Progenitor cell of endocrine pancreas (in vitro differentiated cells): Measurements from ENCODE around the gene CDC25B. TPM values are rescaled to one million over a fixed set of nuclear protein-coding genes. Genes with fewer than 3 reads are reported as not detected.
A peak's percentile ranks its signal among the peaks of the same experiment; 100 is the strongest.

Experiments used
- DNase-seq: peaks from one replicate; pipeline ENCODE4 v3.0.0; 2021; ENCODE audit warnings: low spot score; ENCODE audit not compliant: unreplicated experiment
- H3K27ac Mint-ChIP-seq: 2 replicates; pipeline ENCODE4 v1.8.0; 2021; ENCODE audit warnings: mild to moderate bottlenecking, moderate library complexity, mixed read lengths
- H3K27me3 Mint-ChIP-seq: 2 replicates; pipeline ENCODE4 v1.8.0; 2021; ENCODE audit warnings: mixed read lengths
- H3K36me3 Mint-ChIP-seq: 2 replicates; pipeline ENCODE4 v1.8.0; 2022; ENCODE audit warnings: mixed read lengths; ENCODE audit not compliant: insufficient read depth
- H3K4me1 Mint-ChIP-seq: 2 replicates; pipeline ENCODE4 v1.8.0; 2021; ENCODE audit warnings: low read depth, mixed read lengths
- H3K4me3 Mint-ChIP-seq: 2 replicates; pipeline ENCODE4 v1.8.0; 2021; ENCODE audit warnings: low read depth, mild to moderate bottlenecking, moderate library complexity, mixed read lengths
- H3K9me3 Mint-ChIP-seq: 2 replicates; pipeline ENCODE4 v1.8.0; 2021; ENCODE audit warnings: low read depth, mixed read lengths
- total RNA-seq: library from RNA; stranded (reverse); gene quantifications from 2 replicates; pipeline ENCODE4 v1.2.1, GENCODE V29; 2021
- TF ChIP-seq, protein P1 (sequence below): fragments of 200-600 bp; sonication (generic); IDR thresholded peaks from one replicate; pipeline ENCODE4 v1.5.0; 2021; ENCODE audit warnings: antibody characterized with exemption, mild to moderate bottlenecking; ENCODE audit not compliant: unreplicated experiment

CDC25B gene
- total RNA-seq, 1 donor from 2014 or later, result 36.7 TPM

DNA sequence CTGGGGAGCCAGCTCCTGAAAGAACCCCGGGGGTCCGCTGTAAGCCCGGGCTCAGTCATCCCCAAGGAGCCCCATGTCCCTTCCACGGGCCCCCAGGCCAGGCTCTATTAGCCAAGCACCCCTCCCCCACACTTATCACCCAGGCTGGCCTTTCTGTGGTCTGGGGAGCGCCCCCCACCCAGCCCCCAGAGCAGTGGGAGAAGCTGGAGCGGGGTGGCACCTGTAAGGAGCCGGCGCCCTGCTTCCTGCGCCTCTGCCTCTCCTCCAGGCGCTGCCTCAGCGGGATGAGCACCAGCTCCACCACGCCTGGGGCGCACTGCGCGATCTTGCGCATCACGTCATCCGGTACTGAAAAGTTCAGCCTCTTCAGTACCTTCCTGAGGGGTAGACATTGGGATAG is 17.1 kb upstream of the CDC25B start:
- Mint-ChIP-seq H3K4me3 (no peak overlapping the region), H3K4me1 (peaks cover 19% of the 10 kb centered on the region), H3K9me3 (no peaks in the 10 kb centered on the region), H3K27me3 (peaks cover 32% of the 10 kb centered on the region), H3K27ac (no peak overlapping the region), H3K36me3 (peaks cover 1% of the 10 kb centered on the region)
- no peak for DNase-seq
- TF ChIP-seq, protein P1, sequence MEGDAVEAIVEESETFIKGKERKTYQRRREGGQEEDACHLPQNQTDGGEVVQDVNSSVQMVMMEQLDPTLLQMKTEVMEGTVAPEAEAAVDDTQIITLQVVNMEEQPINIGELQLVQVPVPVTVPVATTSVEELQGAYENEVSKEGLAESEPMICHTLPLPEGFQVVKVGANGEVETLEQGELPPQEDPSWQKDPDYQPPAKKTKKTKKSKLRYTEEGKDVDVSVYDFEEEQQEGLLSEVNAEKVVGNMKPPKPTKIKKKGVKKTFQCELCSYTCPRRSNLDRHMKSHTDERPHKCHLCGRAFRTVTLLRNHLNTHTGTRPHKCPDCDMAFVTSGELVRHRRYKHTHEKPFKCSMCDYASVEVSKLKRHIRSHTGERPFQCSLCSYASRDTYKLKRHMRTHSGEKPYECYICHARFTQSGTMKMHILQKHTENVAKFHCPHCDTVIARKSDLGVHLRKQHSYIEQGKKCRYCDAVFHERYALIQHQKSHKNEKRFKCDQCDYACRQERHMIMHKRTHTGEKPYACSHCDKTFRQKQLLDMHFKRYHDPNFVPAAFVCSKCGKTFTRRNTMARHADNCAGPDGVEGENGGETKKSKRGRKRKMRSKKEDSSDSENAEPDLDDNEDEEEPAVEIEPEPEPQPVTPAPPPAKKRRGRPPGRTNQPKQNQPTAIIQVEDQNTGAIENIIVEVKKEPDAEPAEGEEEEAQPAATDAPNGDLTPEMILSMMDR, result no peak

GRCh38 chr20:3781153-3781910 is 14.8 kb upstream of the CDC25B start, which contains the start of gene SPEF1:
Gene SPEF1 (minus strand): TSS chr20:3781448. CDS start chr20:3781287, 161 bp downstream.
- Mint-ChIP-seq H3K4me3 (peak within 1 kb of the TSS; percentile 72), H3K27ac (peak within 1 kb of the TSS; percentile 26)
- DNase-seq, result peak; percentile 44

GRCh38 chr20:3782597-3782996 is 13.5 kb upstream of the CDC25B start:
- H3K4me3 Mint-ChIP-seq, result no peak overlapping the region
- peaks cover 22% of the 10 kb centered on the region for H3K4me1 Mint-ChIP-seq
- TF ChIP-seq, protein P1, result no peak
- DNase-seq, result no peak
- H3K36me3 Mint-ChIP-seq, result peaks cover 4% of the 10 kb centered on the region
- H3K27me3 Mint-ChIP-seq, result peaks cover 13% of the 10 kb centered on the region
- H3K9me3 Mint-ChIP-seq, result no peaks in the 10 kb centered on the region
- peak overlapping the region; percentile 62 for H3K27ac Mint-ChIP-seq

More at GRCh38 chr20:3781153-3781910, 14.8 kb upstream of the CDC25B start, which contains the start of gene SPEF1:
- peaks cover 4% of the 10 kb centered on the region for H3K36me3 Mint-ChIP-seq
- H3K9me3 Mint-ChIP-seq, result no peaks in the 10 kb centered on the region
- H3K27me3 Mint-ChIP-seq, result peaks cover 18% of the 10 kb centered on the region
- peaks cover 22% of the 10 kb centered on the region for H3K4me1 Mint-ChIP-seq
- TF ChIP-seq, protein P1, result no peak

DNA sequence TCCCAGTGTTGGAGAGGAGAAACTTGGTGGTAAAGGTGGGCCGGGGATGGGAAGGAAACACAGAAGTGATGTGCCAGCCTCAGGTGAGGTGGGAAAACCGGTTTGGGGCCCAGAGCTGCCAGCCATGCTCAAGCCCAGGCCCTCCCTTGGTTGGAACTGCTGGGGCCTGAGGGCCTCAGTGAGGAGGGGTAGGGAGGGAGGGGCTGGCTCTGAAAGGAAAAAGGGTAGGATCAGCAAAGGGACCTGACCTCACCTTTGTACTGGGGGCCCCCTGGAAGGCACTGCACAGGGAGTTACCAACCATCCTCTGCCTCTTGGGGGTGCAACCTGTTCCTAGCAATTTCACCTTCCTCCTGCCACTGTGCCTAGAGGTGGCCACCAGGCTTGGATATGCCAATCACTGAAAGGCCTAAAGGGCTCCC is 13.0 kb upstream of the CDC25B start:
- TF ChIP-seq, protein P1, result no peak
- peaks cover 13% of the 10 kb centered on the region for H3K27me3 Mint-ChIP-seq
- peak overlapping the region; percentile 62 for H3K27ac Mint-ChIP-seq
- H3K4me3 Mint-ChIP-seq, result no peak overlapping the region
- peaks cover 4% of the 10 kb centered on the region for H3K36me3 Mint-ChIP-seq
- no peak for DNase-seq
- no peaks in the 10 kb centered on the region for H3K9me3 Mint-ChIP-seq
- H3K4me1 Mint-ChIP-seq, result peaks cover 22% of the 10 kb centered on the region

DNA sequence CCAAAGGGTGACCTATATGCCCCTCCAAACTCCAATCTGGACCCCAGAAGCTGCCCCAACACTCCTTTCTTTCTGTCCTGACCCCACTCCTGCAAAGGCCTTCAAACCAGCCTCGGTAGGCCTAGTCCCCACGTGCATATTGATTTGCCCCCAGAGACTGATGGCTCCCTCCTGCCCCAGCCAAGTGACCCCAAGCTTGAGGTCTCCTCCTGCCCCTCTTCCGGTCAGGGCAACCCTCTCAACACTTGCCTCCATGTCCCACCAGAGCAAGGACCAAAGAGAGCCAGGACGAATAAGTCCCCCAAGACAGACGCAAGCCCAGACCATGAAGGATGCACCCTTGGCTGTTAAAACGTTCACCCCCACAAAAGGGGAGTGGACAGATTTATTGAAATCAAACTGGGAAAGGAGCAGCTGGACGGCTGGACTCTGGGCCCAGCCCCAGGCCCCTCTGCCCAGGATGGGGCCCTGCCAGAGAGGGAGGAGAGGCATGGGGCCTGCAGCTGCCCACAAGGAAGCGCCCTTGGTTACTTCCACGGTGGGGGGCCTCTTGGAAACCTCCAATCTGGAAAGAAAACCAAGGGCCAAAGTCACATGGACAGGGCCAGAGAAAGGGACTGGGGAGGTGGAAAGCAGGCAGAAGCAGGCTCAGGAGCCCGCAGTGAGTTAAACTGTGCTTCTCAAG is 12.5 kb upstream of the CDC25B start:
- Mint-ChIP-seq H3K36me3 (peaks cover 4% of the 10 kb centered on the region), H3K4me1 (peaks cover 19% of the 10 kb centered on the region), H3K27me3 (peaks cover 15% of the 10 kb centered on the region), H3K27ac (no peak overlapping the region), H3K9me3 (no peaks in the 10 kb centered on the region), H3K4me3 (no peak overlapping the region)
- DNase-seq, result no peak
- TF ChIP-seq, protein P1, result no peak
